Measurements from ENCODE around the gene LZTS2.

LZTS2 gene

GRCh38 chr10:100969187-100970075 is 30.2 kb upstream of the LZTS2 start, which contains the start of gene SEMA4G:
SEMA4G (plus strand) TSS chr10:100969504; CDS start chr10:100972913, 3,409 bp downstream.
- peaks cover 7% of the 10 kb centered on the region for H3K4me1 ChIP-seq (ENCODE audit: insufficient read depth, low read length, severe bottlenecking)
- no peaks in the 10 kb centered on the region for H4K20me1 ChIP-seq (ENCODE audit: insufficient read depth, low read length)
- H3F3A ChIP-seq (ENCODE audit: insufficient read depth, low read length) = no peaks in the 10 kb centered on the region
- no peaks in the 10 kb centered on the region for H3K9me2 ChIP-seq (ENCODE audit: low read depth, low read length)
- H3K27ac ChIP-seq (ENCODE audit: low read depth, low read length, poor library complexity, severe bottlenecking) = no peak within 1 kb of the TSS
- no peak within 1 kb of the TSS for H2AFZ ChIP-seq (ENCODE audit: low read length)
- no peaks in the 10 kb centered on the region for H3K79me2 ChIP-seq (ENCODE audit: insufficient read depth, low read length)
- TF ChIP-seq CTCF (IDR thresholded peaks at IDR 0.05; ENCODE audit: low read length) (peak; percentile 51; the same call in 1 of the 2 replicates), EZH2 (IDR thresholded peaks at IDR 0.05; ENCODE audit: borderline replicate concordance, low read length) (no peak)
- peak within 1 kb of the TSS; percentile 61 for H3K4me3 ChIP-seq (ENCODE audit: low read depth, low read length, poor library complexity, severe bottlenecking)
- no peaks in the 10 kb centered on the region for H3K36me3 ChIP-seq (ENCODE audit: insufficient read depth, low read length)
- no peaks in the 10 kb centered on the region for H3K9me3 ChIP-seq (ENCODE audit: low read length)
- H3K4me2 ChIP-seq (ENCODE audit: low read length) = peak within 1 kb of the TSS; percentile 85
- peak within 1 kb of the TSS; percentile 51; the same call in 1 of the 2 replicates for H3K9ac ChIP-seq (ENCODE audit: low read length)
- H3K27me3 ChIP-seq (ENCODE audit: insufficient read depth, low read length) = no peaks in the 10 kb centered on the region

DNA sequence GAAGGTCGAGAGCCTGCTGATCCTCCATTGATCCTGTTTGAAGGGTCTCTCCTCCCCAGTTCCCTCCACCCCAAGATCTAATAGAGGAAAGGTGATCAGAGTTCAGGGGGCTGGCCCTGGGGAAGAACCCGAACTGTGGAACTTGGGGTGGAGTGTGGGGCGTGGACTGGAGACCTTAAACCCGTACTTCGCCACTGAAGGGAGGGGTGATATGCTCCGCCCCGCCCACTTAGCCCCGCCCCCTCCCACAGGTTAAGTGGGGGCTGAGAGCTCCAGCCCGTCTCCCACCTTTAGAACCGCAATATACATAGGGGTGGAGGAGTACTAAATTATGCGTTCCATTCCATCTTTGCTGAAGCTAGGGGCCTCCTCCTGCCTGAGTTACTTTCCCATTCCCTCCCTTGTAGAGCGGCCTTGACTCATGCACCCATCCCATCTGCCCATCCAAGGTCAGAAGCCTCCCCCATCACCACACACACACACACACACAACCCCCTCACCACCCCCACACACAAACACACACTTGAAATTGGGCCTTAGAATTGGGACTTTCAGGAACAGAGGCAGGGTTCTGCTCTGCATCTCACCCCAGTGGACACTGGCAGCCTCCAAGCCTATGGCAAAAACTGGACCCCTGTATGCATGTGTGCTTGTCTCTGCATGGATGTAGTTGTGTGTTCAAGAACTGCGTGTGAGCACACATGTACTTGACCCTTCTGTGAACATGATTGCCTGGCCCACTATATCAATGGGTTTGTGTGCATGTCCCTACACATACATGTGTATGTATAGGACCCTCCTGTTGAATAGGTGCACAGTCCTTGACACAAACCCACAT is 29.3 kb upstream of the LZTS2 start:
- Histone ChIP-seq H2AFZ (ENCODE audit: low read length) (no peak overlapping the region), H3K9me2 (ENCODE audit: low read depth, low read length) (no peaks in the 10 kb centered on the region), H3K27me3 (ENCODE audit: insufficient read depth, low read length) (no peaks in the 10 kb centered on the region), H3K36me3 (ENCODE audit: insufficient read depth, low read length) (no peaks in the 10 kb centered on the region), H3K27ac (ENCODE audit: low read depth, low read length, poor library complexity, severe bottlenecking) (no peak overlapping the region), H3K79me2 (ENCODE audit: insufficient read depth, low read length) (no peaks in the 10 kb centered on the region), H4K20me1 (ENCODE audit: insufficient read depth, low read length) (no peaks in the 10 kb centered on the region), H3F3A (ENCODE audit: insufficient read depth, low read length) (no peaks in the 10 kb centered on the region), H3K9me3 (ENCODE audit: low read length) (no peaks in the 10 kb centered on the region), H3K4me1 (ENCODE audit: insufficient read depth, low read length, severe bottlenecking) (peaks cover 7% of the 10 kb centered on the region), H3K9ac (ENCODE audit: low read length) (no peak overlapping the region; the same call in 1 of the 2 replicates), H3K4me3 (ENCODE audit: low read depth, low read length, poor library complexity, severe bottlenecking) (peak overlapping the region; percentile 61), H3K4me2 (ENCODE audit: low read length) (peak overlapping the region; percentile 85)
- TF ChIP-seq EZH2 (IDR thresholded peaks at IDR 0.05; ENCODE audit: borderline replicate concordance, low read length) = no peak
- no peak for TF ChIP-seq CTCF (IDR thresholded peaks at IDR 0.05; ENCODE audit: low read length)

DNA sequence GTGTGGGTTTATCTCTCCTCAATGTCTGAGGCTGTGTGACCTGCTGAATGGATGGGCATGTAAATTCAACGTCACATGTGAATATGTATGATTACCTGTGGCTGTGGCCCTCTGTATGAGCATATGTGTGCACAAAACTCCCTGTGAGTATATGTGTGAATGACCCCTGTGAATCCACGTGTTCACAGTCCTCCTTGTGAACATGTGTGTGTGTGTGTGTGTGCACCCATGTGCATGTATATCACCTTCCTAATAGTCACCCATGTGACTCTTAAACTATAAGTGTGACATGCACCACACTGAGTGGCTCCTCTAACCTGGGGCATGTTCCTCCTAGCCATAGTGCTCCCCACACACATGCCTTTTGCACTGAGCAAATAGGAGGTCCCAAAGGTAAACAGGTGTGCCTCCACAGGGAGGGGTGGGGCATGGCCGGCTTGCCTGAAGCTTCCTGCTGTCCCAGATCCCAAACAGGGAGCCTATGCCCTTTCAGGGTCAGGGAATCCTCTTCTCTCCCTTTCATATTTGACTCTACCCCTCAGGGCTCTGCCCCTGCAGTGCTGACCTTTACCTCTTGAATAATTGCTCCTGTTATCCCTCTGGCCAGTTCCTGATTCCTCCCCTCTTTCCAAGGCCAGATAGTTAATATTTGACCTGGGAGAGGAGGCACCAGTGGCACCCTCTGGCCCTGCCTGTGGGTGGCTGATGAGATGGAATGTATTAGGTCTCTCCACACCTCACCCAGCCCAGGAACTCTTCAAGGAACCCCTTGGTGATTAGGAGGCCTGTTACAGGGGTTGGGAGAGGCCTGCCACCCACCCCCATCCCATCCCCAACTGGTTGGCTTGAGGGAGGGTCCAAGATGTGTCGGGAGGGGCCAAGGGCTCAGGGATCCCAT is 28.4 kb upstream of the LZTS2 start:
- no peaks in the 10 kb centered on the region for H3K79me2 ChIP-seq (ENCODE audit: insufficient read depth, low read length)
- no peaks in the 10 kb centered on the region for H4K20me1 ChIP-seq (ENCODE audit: insufficient read depth, low read length)
- no peaks in the 10 kb centered on the region for H3F3A ChIP-seq (ENCODE audit: insufficient read depth, low read length)
- H2AFZ ChIP-seq (ENCODE audit: low read length) = no peak overlapping the region
- H3K4me1 ChIP-seq (ENCODE audit: insufficient read depth, low read length, severe bottlenecking) = peaks cover 7% of the 10 kb centered on the region
- H3K27ac ChIP-seq (ENCODE audit: low read depth, low read length, poor library complexity, severe bottlenecking) = no peak overlapping the region
- H3K4me3 ChIP-seq (ENCODE audit: low read depth, low read length, poor library complexity, severe bottlenecking) = no peak overlapping the region
- TF ChIP-seq CTCF (IDR thresholded peaks at IDR 0.05; ENCODE audit: low read length) (no peak), EZH2 (IDR thresholded peaks at IDR 0.05; ENCODE audit: borderline replicate concordance, low read length) (no peak)
- no peak overlapping the region for H3K4me2 ChIP-seq (ENCODE audit: low read length)
- no peak overlapping the region for H3K9ac ChIP-seq (ENCODE audit: low read length)
- no peaks in the 10 kb centered on the region for H3K9me2 ChIP-seq (ENCODE audit: low read depth, low read length)
- no peaks in the 10 kb centered on the region for H3K36me3 ChIP-seq (ENCODE audit: insufficient read depth, low read length)
- no peaks in the 10 kb centered on the region for H3K9me3 ChIP-seq (ENCODE audit: low read length)
- no peaks in the 10 kb centered on the region for H3K27me3 ChIP-seq (ENCODE audit: insufficient read depth, low read length)
